ENCODE measurements around the gene PPP2R5C.

PPP2R5C gene

GRCh38 chr14:101716956-101717662 is 44.4 kb upstream of the PPP2R5C start:
- H3K79me1 ChIP-seq (ENCODE audit: low read length): no peaks in the 10 kb centered on the region
- H2BK5ac ChIP-seq (ENCODE audit: low read depth, low read length, poor library complexity): no peak overlapping the region
- H3K23ac ChIP-seq (ENCODE audit: low read length): no peak overlapping the region
- H2AK5ac ChIP-seq (ENCODE audit: low read length): no peak overlapping the region
- H3K27ac ChIP-seq (ENCODE audit: low read depth, low read length): no peak overlapping the region
- no peaks in the 10 kb centered on the region for H3K36me3 ChIP-seq (ENCODE audit: control insufficient read depth in 1 of 2, insufficient read depth in 2 of 2, low read length in 2 of 2)
- H4K8ac ChIP-seq (ENCODE audit: low read depth, low read length): no peak overlapping the region
- no CpG with 5 or more reads among the region's 17 CpGs for WGBS (ENCODE audit: extremely low coverage, insufficient coverage, insufficient read length)
- no peak overlapping the region for H3K4ac ChIP-seq (ENCODE audit: low read depth, low read length)
- no peak overlapping the region for H3K14ac ChIP-seq (ENCODE audit: low read length)
- H2BK120ac ChIP-seq (ENCODE audit: insufficient read depth, low read length, poor library complexity): no peak overlapping the region
- no peaks in the 10 kb centered on the region for H3K9me3 ChIP-seq (ENCODE audit: insufficient read depth, low read depth, low read length)
- H3K9ac ChIP-seq (ENCODE audit: low read length): no peak overlapping the region
- no peaks in the 10 kb centered on the region for H3K4me1 ChIP-seq (ENCODE audit: control insufficient read depth in 1 of 2, insufficient read depth in 2 of 2, low read length in 2 of 2)
- no peak overlapping the region for H3K4me2 ChIP-seq (ENCODE audit: low read length)
- no peak for DNase-seq
- no peak overlapping the region for H4K12ac ChIP-seq (ENCODE audit: low read depth, low read length)
- no peaks in the 10 kb centered on the region for H3K27me3 ChIP-seq (ENCODE audit: insufficient read depth, low read length)
- no peak overlapping the region for H3K18ac ChIP-seq (ENCODE audit: low read length)
- H3K4me3 ChIP-seq (ENCODE audit: low read depth, low read length): no peak overlapping the region
- no peak overlapping the region for H4K91ac ChIP-seq (ENCODE audit: low read depth, low read length)
- H2AFZ ChIP-seq (ENCODE audit: insufficient read depth, low read length, poor library complexity): no peak overlapping the region
- H3K79me2 ChIP-seq (ENCODE audit: control insufficient read depth, insufficient read depth, low read length, poor library complexity): no peaks in the 10 kb centered on the region
- no peak overlapping the region for H2BK12ac ChIP-seq (ENCODE audit: low read length)

- Histone ChIP-seq H4K12ac (ENCODE audit: low read depth, low read length) (no peak overlapping the region), H3K9ac (ENCODE audit: low read length) (no peak overlapping the region), H3K27me3 (ENCODE audit: insufficient read depth, low read length) (no peaks in the 10 kb centered on the region), H2BK5ac (ENCODE audit: low read depth, low read length, poor library complexity) (no peak overlapping the region), H2BK12ac (ENCODE audit: low read length) (no peak overlapping the region), H4K91ac (ENCODE audit: low read depth, low read length) (no peak overlapping the region), H3K4me1 (ENCODE audit: control insufficient read depth in 1 of 2, insufficient read depth in 2 of 2, low read length in 2 of 2) (no peaks in the 10 kb centered on the region), H2AFZ (ENCODE audit: insufficient read depth, low read length, poor library complexity) (no peak overlapping the region), H3K4ac (ENCODE audit: low read depth, low read length) (no peak overlapping the region), H3K18ac (ENCODE audit: low read length) (no peak overlapping the region), H3K9me3 (ENCODE audit: insufficient read depth, low read depth, low read length) (no peaks in the 10 kb centered on the region), H3K79me1 (ENCODE audit: low read length) (no peaks in the 10 kb centered on the region), H3K23ac (ENCODE audit: low read length) (no peak overlapping the region), H3K36me3 (ENCODE audit: control insufficient read depth in 1 of 2, insufficient read depth in 2 of 2, low read length in 2 of 2) (no peaks in the 10 kb centered on the region), H3K79me2 (ENCODE audit: control insufficient read depth, insufficient read depth, low read length, poor library complexity) (no peaks in the 10 kb centered on the region), H2AK5ac (ENCODE audit: low read length) (no peak overlapping the region), H2BK120ac (ENCODE audit: insufficient read depth, low read length, poor library complexity) (no peak overlapping the region), H3K14ac (ENCODE audit: low read length) (no peak overlapping the region), H3K4me3 (ENCODE audit: low read depth, low read length) (no peak overlapping the region), H3K27ac (ENCODE audit: low read depth, low read length) (no peak overlapping the region), H3K4me2 (ENCODE audit: low read length) (no peak overlapping the region), H4K8ac (ENCODE audit: low read depth, low read length) (no peak overlapping the region)
- WGBS (ENCODE audit: extremely low coverage, insufficient coverage, insufficient read length): no CpG with 5 or more reads among the region's 19 CpGs
- DNase-seq: no peak
Measured at GRCh38 chr14:101717663-101718490, 43.6 kb upstream of the PPP2R5C start.

GRCh38 chr14:101719045-101719645 is 42.4 kb upstream of the PPP2R5C start:
- H3K14ac ChIP-seq (ENCODE audit: low read length): no peak overlapping the region
- no peak overlapping the region for H4K8ac ChIP-seq (ENCODE audit: low read depth, low read length)
- WGBS (ENCODE audit: extremely low coverage, insufficient coverage, insufficient read length): no CpG with 5 or more reads among the region's 10 CpGs

GRCh38 chr14:101719708-101720107 is 41.8 kb upstream of the PPP2R5C start:
- WGBS (ENCODE audit: extremely low coverage, insufficient coverage, insufficient read length): no CpG with 5 or more reads among the region's 8 CpGs
- H4K91ac ChIP-seq (ENCODE audit: low read depth, low read length): no peak overlapping the region
- no peaks in the 10 kb centered on the region for H3K79me1 ChIP-seq (ENCODE audit: low read length)
- DNase-seq: no peak
- no peak overlapping the region for H2AK5ac ChIP-seq (ENCODE audit: low read length)
- H3K36me3 ChIP-seq (ENCODE audit: control insufficient read depth in 1 of 2, insufficient read depth in 2 of 2, low read length in 2 of 2): no peaks in the 10 kb centered on the region
- H3K27ac ChIP-seq (ENCODE audit: low read depth, low read length): no peak overlapping the region
- H3K18ac ChIP-seq (ENCODE audit: low read length): no peak overlapping the region
- no peak overlapping the region for H3K9ac ChIP-seq (ENCODE audit: low read length)
- H3K4me2 ChIP-seq (ENCODE audit: low read length): no peak overlapping the region
- no peak overlapping the region for H3K4me3 ChIP-seq (ENCODE audit: low read depth, low read length)
- no peak overlapping the region for H3K23ac ChIP-seq (ENCODE audit: low read length)
- no peak overlapping the region for H2BK120ac ChIP-seq (ENCODE audit: insufficient read depth, low read length, poor library complexity)
- no peak overlapping the region for H3K14ac ChIP-seq (ENCODE audit: low read length)
- no peaks in the 10 kb centered on the region for H3K27me3 ChIP-seq (ENCODE audit: insufficient read depth, low read length)
- no peaks in the 10 kb centered on the region for H3K4me1 ChIP-seq (ENCODE audit: control insufficient read depth in 1 of 2, insufficient read depth in 2 of 2, low read length in 2 of 2)
- no peak overlapping the region for H4K12ac ChIP-seq (ENCODE audit: low read depth, low read length)
- no peak overlapping the region for H2AFZ ChIP-seq (ENCODE audit: insufficient read depth, low read length, poor library complexity)
- no peak overlapping the region for H2BK5ac ChIP-seq (ENCODE audit: low read depth, low read length, poor library complexity)
- peaks cover 2% of the 10 kb centered on the region for H3K9me3 ChIP-seq (ENCODE audit: insufficient read depth, low read depth, low read length)
- no peak overlapping the region for H2BK12ac ChIP-seq (ENCODE audit: low read length)
- no peaks in the 10 kb centered on the region for H3K79me2 ChIP-seq (ENCODE audit: control insufficient read depth, insufficient read depth, low read length, poor library complexity)
- no peak overlapping the region for H4K8ac ChIP-seq (ENCODE audit: low read depth, low read length)
- no peak overlapping the region for H3K4ac ChIP-seq (ENCODE audit: low read depth, low read length)

More at GRCh38 chr14:101719045-101719645, 42.4 kb upstream of the PPP2R5C start:
- no peak overlapping the region for H3K23ac ChIP-seq (ENCODE audit: low read length)
- H3K79me2 ChIP-seq (ENCODE audit: control insufficient read depth, insufficient read depth, low read length, poor library complexity): no peaks in the 10 kb centered on the region
- no peak overlapping the region for H3K4ac ChIP-seq (ENCODE audit: low read depth, low read length)
- no peak overlapping the region for H3K27ac ChIP-seq (ENCODE audit: low read depth, low read length)
- H3K18ac ChIP-seq (ENCODE audit: low read length): no peak overlapping the region
- no peak overlapping the region for H4K91ac ChIP-seq (ENCODE audit: low read depth, low read length)
- H3K9ac ChIP-seq (ENCODE audit: low read length): no peak overlapping the region
- no peak overlapping the region for H2AFZ ChIP-seq (ENCODE audit: insufficient read depth, low read length, poor library complexity)
- no peak overlapping the region for H2BK120ac ChIP-seq (ENCODE audit: insufficient read depth, low read length, poor library complexity)
- no peak for DNase-seq
- no peak overlapping the region for H2AK5ac ChIP-seq (ENCODE audit: low read length)
- H2BK12ac ChIP-seq (ENCODE audit: low read length): no peak overlapping the region
- H3K9me3 ChIP-seq (ENCODE audit: insufficient read depth, low read depth, low read length): peaks cover 2% of the 10 kb centered on the region
- no peak overlapping the region for H2BK5ac ChIP-seq (ENCODE audit: low read depth, low read length, poor library complexity)
- no peaks in the 10 kb centered on the region for H3K36me3 ChIP-seq (ENCODE audit: control insufficient read depth in 1 of 2, insufficient read depth in 2 of 2, low read length in 2 of 2)
- no peak overlapping the region for H3K4me2 ChIP-seq (ENCODE audit: low read length)
- no peaks in the 10 kb centered on the region for H3K27me3 ChIP-seq (ENCODE audit: insufficient read depth, low read length)
- no peak overlapping the region for H4K12ac ChIP-seq (ENCODE audit: low read depth, low read length)
- no peaks in the 10 kb centered on the region for H3K4me1 ChIP-seq (ENCODE audit: control insufficient read depth in 1 of 2, insufficient read depth in 2 of 2, low read length in 2 of 2)
- H3K4me3 ChIP-seq (ENCODE audit: low read depth, low read length): no peak overlapping the region
- H3K79me1 ChIP-seq (ENCODE audit: low read length): no peaks in the 10 kb centered on the region
